ENCODE results near the gene LYG2.
"Not testable (repeated sequence)": the region's sequence is repeated elsewhere in the genome, so short reads cannot be mapped to it uniquely, and the experiment has no call there.

Gene LYG2

DNA sequence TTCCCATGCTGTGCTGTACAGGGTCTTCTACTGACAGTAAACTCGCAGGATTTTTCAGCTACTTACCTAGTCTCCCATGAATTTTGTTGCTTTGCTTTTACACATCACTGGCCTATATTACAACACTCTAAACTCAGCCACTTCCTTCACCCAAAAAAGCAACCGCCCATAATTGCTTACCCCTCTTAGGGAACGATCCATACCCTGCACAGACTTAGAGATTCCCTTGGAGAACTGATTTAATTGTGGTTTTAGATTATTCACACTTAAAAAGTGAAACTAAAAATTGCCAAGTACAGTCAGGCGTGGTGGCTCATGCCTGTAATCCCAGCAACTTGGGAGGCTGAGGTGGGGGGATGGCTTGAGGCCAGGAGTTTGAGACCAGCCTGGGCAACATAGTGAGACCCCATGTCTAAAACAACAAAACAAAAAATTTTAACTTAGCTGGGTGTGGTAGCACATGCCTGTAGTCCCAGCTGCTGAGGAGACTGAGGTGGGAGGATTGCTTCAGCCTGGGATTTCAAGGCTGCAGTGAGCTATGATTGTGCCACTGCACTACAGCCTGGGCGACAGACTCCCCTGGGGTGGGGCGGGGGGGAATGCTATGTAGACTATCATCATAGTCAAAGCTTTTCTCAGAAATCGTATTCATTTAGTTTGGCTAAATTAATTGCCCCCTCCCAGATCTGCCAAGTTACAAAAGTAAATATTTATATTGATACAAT, 55.2 kb downstream of the LYG2 start:
- DNase-seq (ENCODE audit: low spot score): no peak

DNA sequence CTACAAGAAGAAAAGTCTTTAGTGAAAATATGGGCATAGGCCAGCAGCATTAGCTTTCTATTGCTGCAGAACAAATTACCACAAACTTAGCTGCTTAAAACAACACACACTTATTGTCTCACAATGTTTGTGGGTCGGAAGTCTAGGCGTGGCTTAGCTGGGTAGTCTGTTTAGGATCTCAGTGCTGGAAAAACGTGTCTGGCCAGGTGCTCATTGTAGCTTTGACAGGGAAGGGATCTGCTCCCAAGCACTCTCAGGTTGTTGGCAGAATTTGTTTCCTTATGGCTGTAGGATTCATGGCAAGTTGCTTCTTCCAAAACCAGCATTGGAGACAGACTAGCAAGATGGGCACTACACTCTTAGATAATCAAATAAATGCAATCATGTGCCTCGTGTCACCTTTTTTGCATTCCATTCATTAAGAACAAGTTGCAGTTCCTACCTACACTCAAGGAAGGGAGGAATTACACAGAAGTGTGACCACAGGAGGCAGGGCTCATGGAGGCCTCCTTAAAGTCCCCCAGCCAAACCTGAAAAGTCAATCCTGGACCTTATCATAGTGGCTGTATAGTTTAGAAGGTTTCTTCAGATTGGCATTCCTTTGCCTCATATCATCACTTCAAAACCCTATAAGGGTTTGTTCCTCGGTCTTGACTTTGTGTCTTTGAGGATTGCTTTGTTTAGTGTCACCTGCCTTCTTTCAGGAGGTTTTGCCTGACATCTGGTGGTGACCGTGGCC, 57.2 kb downstream of the LYG2 start:
- DNase-seq (ENCODE audit: low spot score): no peak

- DNase-seq (ENCODE audit: low spot score): not testable (repeated sequence)
These were observed 63.1 kb downstream of the LYG2 start for GRCh38 chr2:99192364-99192763.

Measured in AG08396 (cell line).